ENCODE measurements around the gene MRPS10.
"Not testable (repeated sequence)": the region's sequence is repeated elsewhere in the genome, so short reads cannot be mapped to it uniquely, and the experiment has no call there.

Gene MRPS10

DNA sequence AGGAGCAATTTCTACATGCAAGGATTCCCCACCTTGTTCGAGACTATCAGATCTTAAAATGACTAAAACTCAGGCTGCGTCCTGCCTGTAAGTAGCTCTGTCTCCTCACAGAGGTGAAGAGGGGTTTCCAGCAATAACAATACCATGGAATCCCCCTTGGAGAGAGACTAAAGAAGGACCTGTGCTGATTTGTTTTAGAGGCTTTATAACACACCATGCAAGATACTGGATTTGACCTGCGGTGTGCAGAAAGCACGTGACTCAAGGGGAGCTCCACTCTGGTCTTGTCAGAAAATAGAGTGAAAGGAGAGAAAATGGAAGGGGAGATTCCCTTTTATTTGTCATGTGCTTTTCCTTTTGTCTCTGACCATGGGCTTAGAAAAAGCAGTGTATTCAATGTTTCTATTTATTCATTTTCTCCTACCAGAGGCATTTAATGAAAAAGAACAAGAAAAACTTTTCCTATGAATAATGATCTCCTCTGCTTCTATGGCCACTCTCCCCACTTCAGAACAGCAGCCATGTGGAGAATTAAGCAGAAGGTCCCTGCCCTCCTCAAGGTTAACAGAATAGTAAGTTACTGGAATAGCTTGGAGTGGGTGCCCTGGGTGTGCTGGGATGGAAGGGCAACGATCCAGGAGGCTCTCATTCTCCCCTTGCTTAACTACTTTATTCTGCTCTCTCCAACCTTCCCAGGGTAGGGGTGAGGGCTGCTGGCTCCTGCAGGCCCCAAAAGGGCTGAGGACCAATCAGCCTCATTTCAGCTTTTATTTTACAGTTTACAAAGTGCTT, 19.2 kb upstream of the MRPS10 start:
- FAIRE-seq, result no peak

DNA sequence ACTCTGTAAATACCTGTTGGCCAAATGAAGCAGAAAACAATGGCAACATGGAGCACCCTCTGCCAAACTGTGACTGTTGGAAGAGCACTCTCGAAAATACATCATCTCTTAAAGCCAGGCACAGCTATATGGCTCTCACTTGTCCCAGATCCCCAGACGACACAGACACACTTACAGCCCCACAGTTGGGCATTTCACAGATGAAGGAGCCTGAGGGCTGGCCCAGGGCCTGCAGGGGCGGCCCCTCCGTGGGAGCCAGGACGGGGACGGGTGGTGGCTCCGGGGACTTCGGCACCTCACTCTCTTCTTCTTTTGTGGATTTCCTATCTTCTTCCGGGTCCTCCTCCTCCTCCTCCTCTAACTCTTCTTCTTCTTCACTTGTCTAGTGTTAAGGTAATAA, 18.4 kb upstream of the MRPS10 start:
- FAIRE-seq, result no peak

DNA sequence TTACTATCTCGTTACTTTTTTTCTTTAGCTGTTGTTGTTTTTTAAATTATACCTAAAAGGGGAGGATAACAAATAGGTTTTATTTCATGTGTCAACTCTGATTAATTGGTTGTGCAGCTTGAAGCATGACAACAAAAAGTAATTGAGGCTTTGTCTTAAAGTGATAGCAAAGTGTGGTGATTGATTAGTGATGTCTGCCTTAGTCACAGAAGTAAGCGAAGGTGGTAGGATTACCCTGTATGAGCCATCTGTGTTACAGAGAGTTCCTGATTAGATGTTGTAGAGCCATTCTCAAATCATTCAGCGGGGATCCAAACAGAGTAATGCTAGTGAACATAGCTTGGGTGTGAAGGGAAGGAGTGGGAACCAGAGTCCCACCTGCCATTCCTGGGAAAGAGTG, 14.4 kb upstream of the MRPS10 start:
- FAIRE-seq, result no peak

DNA sequence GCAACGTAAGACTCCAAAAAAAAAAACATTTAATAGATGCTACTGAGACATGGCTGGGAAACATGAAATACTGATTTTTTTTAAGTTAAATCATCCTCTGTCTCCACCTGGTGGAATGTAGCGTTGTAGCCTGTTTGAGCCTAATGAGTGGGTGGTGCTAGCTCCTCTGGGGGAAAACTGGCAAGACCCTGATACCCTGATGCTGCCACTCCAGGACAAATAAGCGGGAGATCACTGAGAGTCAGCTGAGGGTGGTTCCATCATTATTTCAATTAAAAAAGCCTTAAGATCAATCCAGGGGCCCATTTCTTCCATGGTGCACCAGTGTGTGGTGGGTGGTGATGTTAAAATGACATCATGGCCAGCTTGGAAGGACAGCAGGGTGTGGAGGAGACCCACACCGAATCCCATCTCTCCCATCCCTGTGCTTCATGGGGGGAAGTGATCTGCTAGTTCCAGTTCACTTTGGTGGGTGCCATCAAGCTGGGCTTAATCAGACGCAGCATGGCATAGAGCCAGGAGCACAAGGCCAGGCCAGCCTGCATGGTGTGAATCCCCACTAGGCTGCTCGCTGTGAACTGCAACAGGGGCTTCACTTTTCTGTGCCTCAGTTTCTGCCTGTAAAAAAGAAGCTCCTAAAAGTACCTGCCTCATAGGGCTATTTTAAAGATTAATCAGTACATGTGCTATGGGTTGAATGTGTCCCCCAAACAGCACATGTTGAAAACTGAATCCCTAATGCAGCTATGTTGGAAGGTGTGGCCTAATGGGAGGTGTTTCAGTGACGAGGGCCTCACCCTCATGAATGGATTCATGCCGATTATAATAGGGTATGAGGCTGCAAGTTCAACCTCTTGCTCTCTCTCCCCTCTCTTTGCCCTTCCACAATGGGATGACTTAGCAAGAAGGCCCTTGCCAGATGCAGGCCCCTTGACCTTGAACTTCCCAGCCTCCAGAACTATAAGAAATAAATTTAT, 13.0 kb upstream of the MRPS10 start:
- FAIRE-seq, result no peak

DNA sequence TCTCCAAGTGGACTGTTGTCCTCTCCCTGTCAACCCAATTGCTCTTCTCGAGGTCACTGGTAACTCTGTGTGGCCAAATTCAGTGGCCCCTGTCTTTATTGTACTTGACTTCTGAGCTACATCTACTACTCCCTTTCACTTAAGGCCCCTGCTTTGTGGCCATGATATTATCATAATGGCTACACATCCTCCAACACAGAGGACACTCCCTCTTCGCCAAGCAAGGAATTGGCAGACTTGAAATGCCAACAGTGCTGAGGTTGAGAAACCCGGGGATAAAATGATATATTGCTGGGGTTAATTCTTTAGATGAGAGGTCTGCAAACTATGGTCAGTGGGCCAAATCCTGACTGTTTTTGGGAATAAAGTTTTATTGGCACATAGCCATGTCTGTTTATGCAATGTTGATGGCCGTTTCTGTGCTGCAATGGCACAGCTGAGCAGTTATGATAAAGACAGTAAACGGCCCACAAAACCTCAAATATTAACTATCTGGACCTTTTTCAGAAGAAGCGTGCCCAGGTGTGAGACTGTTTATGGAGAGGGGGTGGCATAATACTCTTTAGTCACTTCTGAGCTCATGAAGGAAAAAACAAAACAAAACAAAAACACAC, 12.0 kb upstream of the MRPS10 start:
- no peak for FAIRE-seq

DNA sequence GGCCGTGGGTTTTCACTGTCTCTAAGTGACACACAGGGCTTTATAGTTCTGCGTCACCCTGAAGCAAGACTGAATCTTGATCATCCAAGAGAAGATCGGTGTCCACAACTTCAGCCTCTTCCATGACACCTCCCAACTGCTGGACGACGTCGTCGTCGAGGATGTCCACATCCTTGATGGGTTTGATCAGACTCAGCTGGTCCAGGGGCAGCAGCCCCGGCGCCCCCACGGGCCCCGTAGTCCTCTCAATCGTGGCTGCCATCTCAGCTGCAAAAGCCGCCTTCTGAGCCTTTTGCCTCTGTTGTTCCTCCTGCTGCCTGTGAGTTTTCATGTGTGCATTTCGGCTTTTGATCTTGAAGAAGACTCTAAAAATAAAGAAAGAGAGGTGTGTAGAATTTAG, 10.6 kb upstream of the MRPS10 start:
- FAIRE-seq, result no peak

DNA sequence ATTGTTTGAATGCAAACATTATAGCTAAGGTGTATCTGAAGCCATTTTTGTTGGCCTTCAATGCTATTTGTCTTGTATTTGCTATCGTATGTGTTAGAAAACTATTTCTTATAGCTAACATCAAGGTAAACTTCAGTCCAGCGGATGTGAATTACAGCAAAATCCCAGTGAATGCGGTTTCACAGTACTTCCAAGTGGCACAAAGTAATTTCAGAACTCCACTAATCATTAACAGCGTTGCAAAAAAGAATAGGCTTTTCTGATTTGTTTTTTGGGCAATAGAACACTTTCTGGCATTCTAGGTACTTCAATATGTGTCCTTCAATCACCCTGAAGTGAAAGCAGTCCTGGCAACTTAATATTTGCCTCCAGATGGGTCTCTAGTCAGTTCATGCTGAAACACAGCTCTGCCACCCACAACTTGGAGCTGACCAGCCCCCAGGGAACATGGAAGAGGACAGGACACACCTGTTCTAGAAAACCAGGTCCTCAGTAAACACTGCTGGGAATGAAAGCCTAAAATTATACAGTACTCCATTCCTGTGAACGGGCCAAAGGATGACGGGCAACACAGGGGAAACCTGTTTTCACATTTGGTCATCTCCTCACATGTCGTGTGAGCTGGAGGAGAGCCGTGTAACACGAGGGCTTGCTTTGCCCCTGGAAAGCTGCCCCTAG, 9.7 kb upstream of the MRPS10 start:
- FAIRE-seq, result no peak

DNA sequence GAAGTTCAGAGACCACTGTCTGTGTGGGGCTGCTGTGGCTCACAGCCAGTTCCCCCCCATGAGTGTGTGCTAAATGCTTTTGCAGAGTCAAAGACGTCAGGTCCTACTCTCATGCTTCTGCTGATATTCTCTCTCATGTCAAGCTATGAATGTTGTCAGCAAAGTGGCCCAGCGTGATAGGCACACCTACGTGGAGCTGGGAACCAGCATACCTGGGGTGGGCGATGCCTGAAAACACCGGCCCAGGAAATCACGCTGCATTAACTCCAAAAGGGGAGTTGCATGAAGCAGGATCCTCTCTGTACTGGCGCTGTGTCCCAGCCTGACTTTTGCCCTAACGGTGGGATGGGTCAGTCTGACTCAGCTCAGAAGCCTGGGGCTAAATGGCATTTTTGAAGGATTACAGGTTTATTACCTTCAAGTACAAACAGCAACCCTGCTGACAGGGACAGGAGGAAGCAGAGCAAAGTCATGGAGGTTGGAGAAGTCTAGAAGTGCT, 9.0 kb upstream of the MRPS10 start:
- FAIRE-seq, result no peak

DNA sequence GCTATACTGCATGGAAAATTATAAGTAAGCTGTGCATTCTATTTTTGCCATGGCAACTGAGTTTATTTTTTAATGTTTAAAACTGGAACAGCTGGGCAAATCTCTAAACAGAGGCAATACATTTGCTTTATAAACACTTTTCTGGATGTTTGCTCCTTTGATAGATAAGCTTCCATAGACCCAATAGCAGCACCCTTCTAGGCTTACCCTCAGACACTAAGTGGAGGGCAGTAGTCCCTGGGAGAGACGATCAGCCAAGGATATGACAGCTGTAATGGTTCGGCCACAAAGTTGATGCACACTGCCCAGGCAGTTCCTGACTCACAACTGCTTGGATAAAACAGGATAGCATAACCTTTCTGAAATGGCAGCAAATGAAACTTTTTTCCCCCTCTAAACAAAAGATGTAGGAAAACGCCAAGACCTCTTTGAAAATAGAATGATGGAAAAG, 8.5 kb upstream of the MRPS10 start:
- no peak for FAIRE-seq

DNA sequence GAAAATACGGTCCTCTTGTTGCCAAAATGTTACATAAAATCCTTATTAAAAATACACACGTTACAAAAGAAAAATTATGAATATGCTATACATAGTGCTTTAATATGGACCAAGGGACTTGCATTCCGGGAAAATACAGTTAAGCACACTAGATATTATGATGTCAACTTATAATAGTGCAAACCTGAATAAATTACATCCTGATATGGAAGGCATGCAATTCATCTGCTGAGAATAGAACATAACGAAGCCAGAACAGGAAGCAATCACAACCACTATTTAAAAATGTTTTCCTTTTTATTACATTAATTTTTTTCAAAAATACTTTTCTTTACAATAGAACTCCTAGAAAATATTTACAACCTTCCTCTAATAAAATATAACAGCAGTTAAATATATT, 7.8 kb upstream of the MRPS10 start:
- FAIRE-seq, result no peak

DNA sequence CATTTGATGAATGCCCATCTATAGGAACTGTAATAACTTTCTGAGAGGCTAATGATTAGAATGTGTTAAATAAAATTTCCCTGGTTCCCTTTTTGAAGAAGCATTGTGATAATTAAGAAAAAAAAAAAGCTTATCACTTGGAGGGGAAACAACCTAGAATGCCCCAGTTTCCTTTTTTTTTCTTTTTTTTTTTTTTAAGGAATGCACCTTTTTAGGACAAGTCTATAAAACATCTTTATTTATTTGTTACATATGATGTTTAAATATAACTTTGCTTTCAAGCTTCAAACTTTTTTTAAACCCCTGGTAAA, 7.3 kb upstream of the MRPS10 start:
- no peak for FAIRE-seq

DNA sequence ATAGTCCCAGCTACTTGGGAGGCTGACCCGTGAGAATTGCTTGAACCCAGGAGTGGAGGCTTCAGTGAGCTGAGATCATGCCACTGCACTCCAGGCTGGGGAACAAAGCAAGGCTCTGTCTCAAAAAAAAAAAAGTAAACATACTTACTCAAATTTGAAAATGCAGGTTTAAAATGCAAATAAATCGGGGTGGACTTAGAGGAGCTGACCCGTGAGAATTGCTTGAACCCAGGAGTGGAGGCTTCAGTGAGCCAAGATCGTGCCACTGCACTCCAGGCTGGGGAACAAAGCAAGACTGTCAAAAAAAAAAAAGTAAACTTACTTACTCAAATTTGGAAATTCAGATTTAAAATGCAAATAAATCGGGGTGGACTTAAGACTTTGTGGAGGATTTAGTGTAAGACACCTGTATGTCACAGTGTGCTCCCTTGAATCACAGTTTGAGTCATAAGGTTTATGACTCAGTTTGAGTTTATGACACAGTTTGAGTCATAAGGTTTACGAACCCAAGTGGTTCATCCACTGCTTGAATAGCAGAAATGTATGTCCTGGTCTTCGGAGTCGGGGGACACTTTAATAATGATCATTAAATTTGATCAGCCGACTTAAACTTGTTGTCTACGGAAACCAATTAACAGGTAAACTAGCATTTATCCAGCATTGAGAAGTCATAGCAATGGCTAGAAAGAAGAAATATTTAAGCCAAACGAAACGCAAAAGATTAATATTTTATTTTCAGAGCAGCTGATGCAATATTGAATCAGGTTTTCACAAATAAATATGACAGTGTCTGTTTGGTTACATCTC, 6.8 kb upstream of the MRPS10 start:
- FAIRE-seq, result no peak

DNA sequence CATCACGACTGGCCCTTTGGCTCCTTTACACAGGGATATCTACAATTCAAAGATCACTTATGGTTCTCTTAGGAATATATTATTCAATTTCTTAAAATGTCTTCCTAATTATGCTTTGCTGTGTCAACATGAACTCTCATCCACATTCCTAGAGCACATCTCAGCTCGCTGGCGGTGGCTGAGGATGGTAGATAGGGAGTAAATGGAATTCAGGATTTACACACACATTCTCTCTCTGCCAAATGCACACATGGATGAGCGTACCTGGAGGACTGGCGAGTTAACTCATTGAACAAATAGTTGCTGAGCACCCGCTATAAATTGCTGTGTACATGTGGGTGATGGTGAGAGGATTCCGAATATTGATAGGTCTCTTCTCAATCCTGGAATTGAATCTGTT, 4.8 kb upstream of the MRPS10 start:
- no peak for FAIRE-seq

DNA sequence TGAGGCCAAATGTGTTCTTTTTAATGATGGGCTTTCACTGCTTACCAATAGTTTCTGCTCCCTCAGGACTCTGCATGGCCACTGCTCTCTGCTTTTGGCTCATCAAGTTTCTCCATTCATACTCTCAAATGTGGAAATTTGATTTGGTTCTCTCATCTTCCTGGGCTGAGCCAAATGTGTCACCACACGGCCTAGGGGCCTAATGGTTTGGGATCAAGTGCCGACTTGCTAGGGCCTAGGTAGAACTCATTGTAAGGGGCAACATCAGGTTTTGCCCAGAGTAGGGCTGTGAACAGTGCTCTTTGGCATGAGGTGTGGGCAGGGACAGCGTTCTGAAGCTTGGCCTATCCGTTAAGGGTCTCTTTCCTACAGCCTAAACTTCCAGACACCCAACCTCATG, 3.9 kb upstream of the MRPS10 start:
- FAIRE-seq, result no peak

DNA sequence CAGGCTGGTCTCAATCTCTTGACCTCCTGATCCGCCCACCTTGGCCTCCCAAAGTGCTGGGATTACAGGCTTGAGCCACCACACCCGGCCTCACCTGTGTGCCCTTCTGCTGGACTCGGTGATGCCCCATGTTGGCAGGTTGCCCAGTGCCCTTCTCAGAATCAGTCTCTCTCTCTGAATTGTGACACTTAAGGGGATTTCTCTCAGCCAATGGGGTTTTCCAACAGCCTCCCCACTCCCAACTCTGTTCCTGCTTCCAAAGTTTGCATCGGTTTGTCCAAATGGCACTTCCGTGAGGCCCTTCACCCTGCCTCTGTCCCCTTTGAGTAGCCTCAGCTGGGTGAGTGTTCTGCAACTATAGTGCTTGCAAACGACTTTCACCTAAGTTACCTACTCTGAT, 3.1 kb upstream of the MRPS10 start:
- FAIRE-seq, result no peak

DNA sequence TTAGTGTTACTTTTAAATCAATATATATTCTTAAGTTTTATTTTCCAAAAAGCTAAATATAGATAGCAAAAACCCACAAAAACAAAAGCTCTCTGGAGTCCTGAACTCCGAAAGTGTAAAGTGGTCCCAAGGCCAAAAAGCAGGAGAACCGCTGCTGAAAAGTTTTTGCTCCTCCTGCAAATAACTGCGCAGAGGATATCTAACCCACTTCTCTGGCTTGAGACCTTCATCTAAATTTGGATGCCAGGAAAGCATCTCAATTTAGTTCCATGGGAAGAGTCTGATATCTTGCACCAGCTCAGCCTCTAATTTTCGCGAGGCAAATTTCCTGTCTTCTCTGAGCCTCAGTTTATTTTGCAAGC, 523 bp downstream of the MRPS10 start:
- no peak for FAIRE-seq

DNA sequence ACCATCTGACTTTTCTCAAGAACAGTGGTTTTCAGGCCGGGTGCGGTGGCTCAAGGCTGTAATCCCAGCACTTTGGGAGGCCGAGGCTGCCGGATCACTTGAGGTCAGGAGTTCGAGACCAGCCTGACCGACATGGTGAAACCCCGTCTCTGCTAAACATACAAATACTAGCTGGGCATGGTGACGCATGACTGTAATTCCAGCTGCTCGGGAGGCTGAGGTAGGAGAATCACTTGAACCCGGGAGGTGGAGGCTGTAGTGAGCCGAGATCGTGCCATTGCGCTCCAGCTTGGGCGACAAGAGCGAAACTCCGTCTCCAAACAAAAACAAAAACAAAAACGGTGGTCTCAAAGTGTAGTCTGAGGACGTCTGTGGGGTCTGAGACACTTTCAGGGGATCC, 1.2 kb downstream of the MRPS10 start:
- FAIRE-seq, result not testable (repeated sequence)

DNA sequence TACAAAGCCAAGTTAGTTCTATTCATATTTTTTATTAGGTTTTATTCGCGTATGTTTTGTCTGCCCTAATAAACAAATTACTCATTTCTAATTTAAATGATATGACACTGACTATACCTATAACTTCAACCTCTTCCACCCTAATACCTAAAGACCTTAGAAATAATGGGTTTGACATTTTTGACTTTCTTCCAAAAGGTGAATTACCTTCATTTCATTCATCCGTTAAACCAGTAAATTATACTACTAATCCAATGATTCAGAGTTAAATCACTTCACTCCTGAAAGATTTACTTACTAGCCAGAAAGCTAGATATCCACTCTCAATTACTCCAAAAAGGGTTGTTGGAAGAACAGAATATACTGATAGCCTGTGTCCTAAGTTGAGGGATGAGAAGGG, 5.2 kb downstream of the MRPS10 start:
- no peak for FAIRE-seq

DNA sequence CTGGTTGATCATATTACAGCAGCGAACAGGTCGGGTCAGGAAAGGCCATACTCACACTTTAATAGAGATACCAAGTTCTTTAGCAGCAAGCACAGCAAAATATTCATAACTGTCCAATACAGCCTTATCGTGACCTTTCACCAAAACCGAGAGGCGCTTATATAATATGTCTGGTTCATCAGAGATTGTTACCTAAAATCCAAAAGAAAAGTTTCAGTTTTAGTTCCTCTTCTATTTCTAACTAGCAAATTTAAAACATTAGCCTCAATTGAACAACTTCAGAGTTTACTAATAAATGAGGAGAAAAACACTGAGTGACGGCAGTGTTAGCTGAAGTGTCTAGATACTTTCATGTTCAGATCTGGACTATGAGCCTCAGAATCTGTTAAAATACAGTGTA, 5.9 kb downstream of the MRPS10 start:
- no peak for FAIRE-seq

DNA sequence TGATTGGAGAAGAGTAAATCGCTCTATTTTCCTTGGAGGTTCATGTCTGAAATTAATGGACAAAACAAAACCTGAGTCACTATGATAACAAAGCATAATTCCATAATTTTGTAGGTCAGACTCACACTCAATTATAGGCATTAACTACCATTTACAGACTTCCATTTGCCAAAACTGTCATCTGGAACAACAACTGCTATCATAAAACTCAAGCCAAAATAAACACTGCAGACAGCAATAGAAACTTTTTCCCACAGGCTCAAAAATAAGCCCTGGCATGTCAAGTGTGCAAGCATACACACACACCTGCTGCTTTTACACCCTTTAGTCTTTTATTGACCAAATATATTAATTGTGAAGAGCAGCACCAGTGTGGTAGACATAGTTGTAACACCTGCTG, 7.1 kb downstream of the MRPS10 start:
- FAIRE-seq, result no peak

DNA sequence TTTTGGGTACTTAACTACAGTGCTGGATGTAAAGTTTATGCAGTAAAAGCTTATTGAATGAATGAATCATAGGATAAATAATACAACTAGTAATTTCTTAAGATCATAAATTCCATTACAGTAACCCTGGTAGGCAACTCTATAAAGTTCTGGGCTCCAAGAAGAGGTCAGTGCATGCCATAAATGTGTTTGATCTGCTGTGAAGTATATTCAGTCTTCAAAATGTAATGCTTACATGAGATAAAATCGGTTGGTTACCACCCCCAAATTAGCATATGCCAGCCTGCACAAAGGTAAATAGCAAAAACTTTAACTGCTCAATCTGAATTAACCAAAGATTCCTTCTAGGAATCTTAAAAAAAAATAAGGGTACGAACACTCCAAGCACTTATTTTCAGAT, 10.1 kb downstream of the MRPS10 start:
- not testable (repeated sequence) for FAIRE-seq

DNA sequence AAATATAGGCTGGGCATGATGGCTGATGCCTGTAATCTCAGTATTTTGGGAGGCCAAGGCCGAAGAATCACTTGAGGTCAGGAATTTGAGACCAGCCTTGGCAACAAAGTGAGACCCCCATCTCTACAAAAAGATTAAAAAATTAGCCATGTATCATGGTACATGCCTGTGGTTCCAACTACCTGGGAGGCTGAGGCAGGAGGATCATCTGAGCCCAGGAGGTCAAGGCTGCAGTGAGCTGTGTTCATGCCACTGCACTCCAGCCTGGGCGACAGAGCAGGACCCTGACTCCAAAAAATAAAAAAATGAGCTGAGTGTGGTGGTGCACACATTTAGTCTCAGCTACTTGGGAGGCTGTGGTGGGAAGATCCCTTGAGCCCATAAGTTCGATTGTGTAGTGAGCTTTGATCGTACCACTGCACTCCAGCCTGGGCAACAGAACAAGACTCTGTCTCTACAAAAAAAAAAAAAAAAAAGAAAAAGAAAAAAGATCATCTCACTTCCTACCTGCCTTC, 12.8 kb downstream of the MRPS10 start:
- no peak for FAIRE-seq
